ENCODE results near the gene TTLL1. TPM values are rescaled to one million over a fixed set of nuclear protein-coding genes. Genes with fewer than 3 reads are reported as not detected.
"Not testable (repeated sequence)": the region's sequence is repeated elsewhere in the genome, so short reads cannot be mapped to it uniquely, and the experiment has no call there.

TTLL1 gene
- total RNA-seq, 1 donor from 2014 or later = 9.1 TPM

DNA sequence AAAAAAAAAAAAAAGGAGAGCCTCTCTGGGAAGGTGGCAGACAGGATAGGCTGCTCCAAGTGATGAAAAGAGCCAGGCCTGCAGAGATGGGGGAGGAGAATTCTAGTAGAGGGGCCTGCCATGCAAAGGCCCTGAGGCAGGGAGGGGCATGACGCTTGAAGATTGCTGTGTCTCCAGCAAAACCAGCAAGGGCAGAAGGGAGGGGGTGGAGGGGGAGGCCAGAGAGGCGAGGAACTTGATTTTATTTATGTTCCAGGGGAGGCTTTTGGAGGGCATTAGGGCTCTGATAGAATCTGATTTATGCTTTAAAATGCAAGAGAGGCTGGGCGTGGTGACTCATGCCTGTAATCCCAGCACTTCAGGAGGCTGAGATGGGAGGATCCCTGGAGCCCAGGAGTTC is 57.6 kb downstream of the TTLL1 start:
- ATAC-seq (no peak), DNase-seq (ENCODE audit: low spot score) (no peak)
- intact Hi-C loops (cut with DNase I) = no loop called here

DNA sequence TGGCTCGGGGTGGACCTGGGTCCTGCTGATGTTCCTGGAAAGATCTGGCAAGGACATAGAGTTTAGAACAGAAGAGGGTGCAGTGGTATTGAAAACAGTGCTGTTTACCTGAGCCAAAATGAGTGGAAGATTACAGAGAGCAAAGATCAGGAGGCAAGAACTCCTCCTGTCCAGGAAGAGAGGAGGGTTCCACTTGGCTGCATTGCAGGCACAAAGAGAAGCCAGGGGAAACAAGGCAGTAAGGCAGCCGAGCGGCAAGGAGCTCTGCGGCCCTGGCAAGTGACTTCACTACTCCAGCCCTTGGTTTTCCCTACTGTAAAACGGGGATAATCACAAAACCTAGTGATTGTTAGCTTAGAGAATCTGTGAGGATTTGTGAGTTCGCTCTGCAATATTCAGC is 70.6 kb downstream of the TTLL1 start:
- intact Hi-C loops (cut with DNase I) = no loop called here
- DNase-seq (ENCODE audit: low spot score) = no peak
- no peak for ATAC-seq

DNA sequence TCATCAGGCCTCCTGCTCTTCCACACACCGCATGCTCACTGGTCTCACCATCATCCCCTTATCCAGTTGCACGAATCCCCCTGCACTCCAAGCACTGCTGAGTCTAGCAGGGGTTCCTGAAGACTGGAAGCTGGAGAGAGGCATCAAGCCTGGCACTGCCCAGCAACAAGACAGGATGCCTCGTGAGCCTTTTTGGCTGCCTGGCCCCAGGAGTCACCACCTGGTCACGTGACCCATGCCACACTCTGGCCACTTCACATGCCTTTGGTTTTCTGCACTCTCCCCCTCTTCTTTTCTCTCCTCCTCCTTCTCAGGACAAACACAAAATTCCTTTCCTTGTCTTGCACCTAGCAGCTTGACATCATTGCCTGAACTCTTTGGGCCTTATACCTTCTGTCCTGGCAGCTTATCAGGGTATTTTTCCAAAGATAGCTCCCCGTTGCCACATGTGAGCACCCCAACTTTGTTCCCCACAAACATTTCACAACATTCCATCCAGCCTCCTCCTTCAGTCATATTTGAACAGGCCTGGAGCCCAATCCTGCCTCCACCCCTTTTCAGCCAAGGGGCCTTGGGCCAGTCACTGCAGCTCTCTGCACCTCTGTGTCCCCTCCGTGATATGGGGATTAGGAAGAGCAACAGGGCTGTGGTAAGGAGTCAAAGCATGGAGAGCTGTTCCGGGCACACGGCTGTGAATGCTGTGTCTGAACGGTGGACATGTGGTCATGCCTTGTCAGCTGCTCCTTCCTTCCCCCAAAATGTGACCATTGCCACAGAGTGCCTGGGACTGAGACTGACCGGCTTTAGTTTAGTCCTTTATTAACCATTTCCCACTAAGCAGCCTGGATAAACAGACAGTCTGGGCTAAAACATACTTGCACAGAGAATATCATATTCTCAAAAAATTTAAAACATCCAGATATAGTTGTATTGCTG is 71.4 kb downstream of the TTLL1 start:
- no peak for DNase-seq (ENCODE audit: low spot score)
- ATAC-seq = no peak
- intact Hi-C loops (cut with DNase I) = no loop called here

DNA sequence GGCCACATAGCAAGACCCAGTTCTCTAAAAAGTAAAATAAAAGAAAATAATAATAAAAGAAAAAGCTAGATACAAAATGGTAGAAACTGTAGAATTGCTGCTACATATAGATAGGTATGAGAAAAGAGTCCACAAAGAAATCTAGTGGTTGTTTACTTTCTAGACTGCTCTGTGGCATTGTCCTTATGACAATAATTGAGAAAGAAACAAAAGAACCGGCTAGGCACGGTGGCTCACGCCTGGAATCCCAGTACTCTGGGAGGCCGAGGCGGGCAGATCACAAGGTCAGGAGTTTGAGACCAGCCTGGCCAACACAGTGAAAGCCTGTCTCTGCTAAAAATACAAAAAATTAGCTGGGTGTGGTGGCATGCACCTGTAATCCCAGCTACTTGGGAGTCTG is 73.0 kb downstream of the TTLL1 start:
- DNase-seq (ENCODE audit: low spot score); intact Hi-C loops (cut with DNase I); ATAC-seq: not testable (repeated sequence)

DNA sequence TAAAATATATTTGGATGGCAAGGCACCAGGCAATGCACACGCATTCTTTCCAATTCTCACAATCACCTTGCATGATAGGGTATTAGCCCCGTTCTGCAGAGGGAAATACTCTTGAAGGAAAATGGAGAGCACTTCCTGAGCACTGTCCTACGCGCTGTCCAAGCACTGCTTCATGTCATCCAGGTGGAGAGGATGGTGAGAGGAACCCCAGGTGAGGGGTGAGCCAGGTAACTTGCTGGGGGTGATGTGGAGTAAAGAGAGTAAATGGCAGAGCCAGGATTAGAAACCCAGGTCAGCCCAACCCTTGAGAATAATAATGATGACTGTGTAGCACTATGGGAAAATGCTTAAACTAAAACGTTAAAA is 73.5 kb downstream of the TTLL1 start:
- intact Hi-C loops (cut with DNase I) = no loop called here
- ATAC-seq (peak; percentile 0), DNase-seq (ENCODE audit: low spot score) (no peak)

DNA sequence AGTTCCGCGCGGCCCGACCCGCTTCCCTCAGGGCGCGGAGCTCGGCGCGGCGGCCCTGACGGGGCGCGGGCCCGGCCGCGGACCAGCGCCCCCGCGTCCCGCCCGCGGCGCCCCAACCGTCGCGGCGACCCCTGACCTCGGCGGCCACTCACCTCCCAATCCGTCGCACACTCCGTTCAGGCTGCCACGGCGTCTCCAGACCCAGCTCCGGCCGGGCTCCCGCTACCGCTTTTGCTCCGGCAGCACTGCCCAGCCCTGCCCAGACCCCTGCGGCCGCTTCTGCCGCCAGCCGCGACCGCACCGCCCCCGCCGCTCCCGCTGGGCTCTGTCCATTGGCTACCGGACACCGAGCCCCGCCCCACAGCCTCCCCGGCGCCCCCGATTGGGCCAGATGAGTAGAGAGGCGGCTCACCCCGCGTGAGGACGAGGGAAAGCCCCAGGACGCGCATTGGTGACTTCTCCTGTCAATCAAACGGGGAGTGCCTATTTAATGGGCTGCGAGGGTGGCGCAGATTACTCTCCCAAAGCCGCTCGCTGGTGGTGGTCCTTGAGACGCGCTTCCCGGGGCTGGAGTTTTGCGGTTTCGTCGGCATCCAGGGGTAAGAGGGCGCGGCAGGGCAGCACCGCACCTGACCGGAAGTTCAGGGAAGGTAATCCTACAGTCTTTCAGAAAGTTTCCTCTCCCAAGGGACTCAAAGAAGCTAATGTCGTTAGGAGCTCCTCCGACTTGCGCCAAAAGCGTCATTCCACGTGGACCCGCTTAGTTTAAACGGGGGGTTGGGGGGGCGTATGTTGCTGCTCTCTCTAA is 74.1 kb downstream of the TTLL1 start, which contains the start of gene PACSIN2:
Gene PACSIN2 (minus strand): TSS at position 281 of the 808 bp plus-strand sequence. CDS start 103,069 bp downstream, outside the sequence.
- DNase-seq (ENCODE audit: low spot score) (peak; percentile 100), ATAC-seq (peak; percentile 100)
- intact Hi-C loops (cut with DNase I) = no loop called here

DNA sequence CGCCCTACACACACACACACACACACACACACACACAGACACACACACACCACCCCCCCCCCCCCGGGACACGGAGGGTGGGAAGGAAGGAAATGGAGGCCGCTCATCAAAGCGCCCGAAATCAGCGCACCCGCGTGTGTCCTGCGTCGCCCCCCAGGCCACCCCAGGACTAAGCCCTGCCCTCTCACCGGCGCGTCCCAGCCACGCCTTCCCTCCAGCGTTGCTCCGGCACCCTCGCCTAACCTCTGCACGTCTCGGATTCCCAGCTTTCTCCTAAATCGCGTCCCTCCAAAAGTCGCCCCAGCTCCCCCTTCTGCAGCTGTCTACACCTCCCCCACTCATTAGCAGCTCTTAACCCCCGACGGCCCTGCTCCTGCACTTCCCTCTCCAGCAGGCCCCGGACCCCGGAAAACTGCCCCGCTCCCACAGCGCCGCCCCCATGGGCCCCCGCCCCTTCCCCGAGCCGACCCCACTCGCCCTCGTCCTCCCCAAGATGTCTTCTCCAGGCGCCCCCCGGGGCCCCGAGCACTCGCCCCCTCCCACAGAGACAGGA is 74.8 kb downstream of the TTLL1 start:
- ATAC-seq = no peak
- DNase-seq (ENCODE audit: low spot score) = no peak
- intact Hi-C loops (cut with DNase I) = no loop called here

DNA sequence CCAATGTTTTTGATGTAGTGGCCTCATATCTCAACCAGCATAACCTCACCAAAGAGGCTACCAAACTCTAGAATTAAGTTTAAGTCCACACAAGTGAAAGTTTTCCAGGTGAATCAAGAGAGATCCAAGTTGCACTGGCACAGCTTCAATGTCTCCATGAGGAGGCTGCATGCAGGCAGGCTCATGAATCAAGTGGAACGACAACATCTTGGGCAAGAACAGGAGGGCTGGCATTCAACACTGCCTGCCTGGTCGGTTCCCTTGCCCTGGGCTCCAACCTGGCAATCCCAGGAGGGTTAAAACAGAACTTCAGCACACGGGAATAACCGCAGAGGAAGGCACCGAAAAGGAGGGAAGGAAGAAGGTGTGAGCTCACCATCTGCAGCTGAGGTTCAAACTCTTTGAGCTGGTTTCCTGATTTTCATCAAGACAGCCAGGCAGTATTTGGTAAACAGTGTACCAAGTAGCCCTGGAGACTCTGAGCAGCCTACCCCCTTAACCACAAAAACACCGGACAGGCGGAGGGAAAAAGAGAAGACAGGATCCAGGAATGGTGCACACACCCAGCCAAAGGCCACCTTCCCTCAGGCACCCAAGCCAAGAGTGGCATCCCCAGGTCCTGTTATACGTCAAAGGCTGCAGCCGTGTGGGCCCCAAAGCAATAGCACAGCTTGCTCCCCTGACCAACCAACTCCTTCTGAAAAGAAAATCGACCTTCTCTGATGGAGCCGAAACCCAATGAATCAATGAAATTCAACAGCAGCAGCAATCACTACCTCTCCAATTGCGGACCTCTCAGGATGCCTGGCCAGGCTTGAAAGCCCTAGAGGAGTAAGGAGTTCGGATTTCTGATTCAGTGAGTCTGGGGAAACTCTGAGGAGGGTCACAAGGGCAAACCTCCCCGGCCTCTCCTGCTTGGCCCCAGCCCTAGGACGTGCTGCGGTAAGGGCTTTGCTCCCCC is 75.6 kb downstream of the TTLL1 start:
- intact Hi-C loops (cut with DNase I) = no loop called here
- DNase-seq (ENCODE audit: low spot score) (no peak), ATAC-seq (no peak)

DNA sequence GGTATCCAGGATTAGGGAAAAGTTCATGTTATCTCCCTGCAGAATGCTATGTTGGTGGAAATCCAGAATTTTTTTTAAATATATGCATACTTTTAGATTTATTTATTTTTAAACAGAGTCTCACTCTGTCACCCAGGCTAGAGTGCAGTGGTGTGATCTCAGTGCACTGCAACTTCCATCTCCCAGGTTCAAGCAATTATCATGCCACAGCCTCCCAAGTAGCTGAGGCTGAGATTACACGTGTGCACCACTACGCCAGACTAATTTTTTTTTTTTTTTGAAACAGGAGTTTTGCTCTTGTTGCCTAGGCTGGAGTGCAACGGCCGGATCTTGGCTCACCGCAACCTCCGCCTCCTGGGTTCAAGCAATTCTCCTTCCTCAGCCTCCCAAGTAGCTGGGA is 76.8 kb downstream of the TTLL1 start:
- intact Hi-C loops (cut with DNase I) = no loop called here
- ATAC-seq = no peak
- DNase-seq (ENCODE audit: low spot score) = no peak

DNA sequence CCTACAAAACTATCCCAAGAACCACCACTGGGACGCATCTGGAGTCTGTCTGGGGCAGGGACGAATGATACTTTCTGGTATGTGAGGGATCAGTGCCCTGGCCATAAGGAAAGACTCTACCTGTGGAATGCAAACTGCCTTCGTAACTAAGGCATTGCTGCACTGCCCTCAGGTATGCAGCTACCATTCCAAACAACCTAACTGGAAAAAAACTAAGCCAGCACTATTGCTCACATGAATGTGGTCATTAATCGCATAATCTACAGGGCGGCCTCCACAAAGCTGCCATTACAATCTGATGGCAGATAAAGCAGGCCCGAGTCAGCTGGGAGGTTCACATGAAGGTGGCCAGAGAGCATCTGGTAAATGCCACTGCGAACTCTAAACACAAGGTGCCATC is 78.1 kb downstream of the TTLL1 start:
- DNase-seq (ENCODE audit: low spot score) = no peak

DNA sequence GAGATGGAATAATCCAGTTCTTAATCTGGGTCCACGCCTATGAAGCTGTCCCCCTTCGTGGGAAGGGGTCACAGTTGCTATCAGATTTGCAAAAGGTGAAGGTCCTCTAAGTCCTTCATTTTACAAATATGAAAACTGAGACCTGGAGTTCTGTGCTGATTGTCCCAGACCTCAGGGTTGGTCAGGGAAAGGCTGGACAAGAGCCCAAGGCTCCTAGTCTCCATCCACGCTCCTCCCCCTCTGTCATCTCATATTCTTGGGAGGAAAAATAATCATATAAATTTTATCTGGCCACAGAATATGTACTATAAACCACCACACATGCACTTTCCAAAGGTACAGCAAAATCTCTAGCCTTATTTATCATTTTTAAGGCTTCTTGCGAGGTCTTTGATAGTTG is 79.7 kb downstream of the TTLL1 start:
- ATAC-seq (no peak), DNase-seq (ENCODE audit: low spot score) (no peak)
- intact Hi-C loops (cut with DNase I) = no loop called here

More for the DNA sequence above, 78.1 kb downstream of the TTLL1 start:
- intact Hi-C loops (cut with DNase I) = no loop called here
- no peak for ATAC-seq

DNA sequence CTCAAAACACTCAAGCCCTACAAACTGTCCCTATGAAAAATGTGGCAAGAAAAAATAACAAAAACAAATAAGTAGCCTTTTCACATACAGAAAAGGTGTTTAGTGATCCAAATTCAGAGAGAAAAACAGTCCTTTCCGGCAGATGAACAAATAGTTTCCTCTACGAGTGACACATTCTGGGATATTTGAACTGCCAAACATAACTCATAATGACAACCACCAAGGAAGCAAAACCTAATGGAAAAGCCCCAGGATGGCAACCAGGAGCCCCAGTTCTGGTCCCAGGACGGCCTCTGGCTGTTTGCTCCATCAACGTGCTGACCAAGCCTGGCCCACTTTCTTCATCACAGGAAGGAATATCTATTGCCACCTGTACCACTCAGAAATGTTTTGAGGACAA is 80.3 kb downstream of the TTLL1 start:
- no peak for ATAC-seq
- intact Hi-C loops (cut with DNase I) = no loop called here

DNA sequence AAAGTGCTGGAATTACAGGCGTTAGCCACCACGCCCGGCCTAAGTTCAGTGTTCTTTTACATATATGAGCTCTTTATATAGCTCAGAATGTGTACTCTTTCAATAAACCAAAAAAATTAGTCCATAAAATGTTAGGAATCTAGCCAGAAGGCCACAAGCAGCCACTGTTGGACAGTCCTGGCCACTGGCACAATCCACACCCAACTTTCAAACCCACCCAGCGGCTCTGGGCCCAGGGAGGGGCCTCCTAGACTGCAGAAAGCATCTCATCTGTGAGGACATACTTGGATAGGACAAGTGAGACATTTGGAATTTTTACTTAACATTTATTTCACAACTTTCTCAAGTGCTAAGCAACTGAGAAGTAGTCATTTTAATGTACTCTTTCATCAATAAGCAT is 80.7 kb downstream of the TTLL1 start:
- intact Hi-C loops (cut with DNase I) = no loop called here
- ATAC-seq (no peak), DNase-seq (ENCODE audit: low spot score) (no peak)

More for the DNA sequence above, 80.3 kb downstream of the TTLL1 start:
- DNase-seq (ENCODE audit: low spot score) = no peak

DNA sequence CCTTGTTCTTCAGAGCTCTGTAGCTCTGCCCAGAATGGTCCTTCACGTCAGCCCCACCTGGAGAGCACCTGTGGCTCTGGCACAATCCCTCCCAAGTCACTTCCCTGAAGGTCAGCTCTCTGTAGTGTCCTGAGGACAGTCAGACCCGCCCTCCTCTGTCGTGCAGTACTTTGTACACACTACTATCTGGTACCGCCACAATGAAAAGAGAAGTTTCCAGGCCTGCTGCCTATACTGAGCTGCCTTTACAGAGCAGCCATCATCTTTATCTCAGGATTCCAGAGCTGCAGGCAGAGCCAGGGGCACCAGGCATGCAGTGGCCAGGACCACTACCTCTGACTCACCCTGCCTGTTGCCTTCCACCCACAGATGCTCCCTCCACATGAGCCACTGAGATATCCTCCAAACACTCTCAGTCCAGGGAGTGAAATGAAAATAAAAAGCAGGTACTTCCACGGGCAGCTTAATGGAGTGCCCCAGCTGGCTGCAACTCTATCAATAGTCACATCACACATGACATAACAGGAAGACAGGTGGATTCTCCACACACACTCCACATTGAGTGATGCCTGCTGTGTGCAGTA is 81.6 kb downstream of the TTLL1 start:
- DNase-seq (ENCODE audit: low spot score) (no peak), ATAC-seq (peak; percentile 44)
- intact Hi-C loops (cut with DNase I) = no loop called here

DNA sequence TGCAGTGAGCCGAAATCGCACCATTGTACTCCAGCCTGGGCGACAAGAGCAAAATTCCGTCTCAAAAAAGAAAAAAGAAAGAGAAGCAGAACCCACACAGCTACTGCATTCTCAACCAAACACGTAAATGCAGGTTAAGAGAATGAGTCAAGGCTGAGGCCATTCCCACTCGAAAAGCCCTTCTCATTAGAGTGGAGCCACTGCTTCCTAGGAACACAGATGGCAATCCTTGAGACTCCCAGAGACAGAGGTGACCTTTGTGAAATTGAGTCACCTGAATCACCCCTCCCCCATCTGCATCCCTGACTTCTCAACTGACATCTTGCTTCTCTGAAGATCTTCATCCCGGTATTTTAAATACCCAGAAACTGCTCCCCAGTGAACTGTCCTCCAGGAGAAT is 82.4 kb downstream of the TTLL1 start:
- DNase-seq (ENCODE audit: low spot score) (no peak), ATAC-seq (no peak)

DNA sequence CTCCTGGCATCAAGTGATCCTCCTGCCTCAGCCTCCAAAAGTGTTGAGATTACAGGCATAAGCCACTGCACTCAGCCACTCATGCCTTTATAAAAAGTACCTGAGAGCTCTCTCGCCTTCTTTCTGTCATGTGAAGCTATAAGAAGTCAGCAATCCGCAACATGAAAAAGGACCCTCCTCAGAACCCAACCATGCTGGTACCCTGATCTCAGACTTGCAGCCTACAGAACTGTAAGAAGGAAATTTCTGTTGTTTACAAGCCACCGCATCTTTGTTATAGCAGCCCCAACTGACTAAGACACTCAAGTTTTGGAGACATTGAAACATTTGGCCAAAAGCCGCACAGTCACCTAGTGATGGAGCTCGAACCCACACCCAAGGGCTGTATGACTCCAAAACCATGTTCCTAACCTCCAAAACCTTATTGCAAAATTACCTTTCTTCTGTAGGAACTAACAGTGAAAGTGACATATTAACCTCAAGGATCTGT is 83.1 kb downstream of the TTLL1 start:
- DNase-seq (ENCODE audit: low spot score) (no peak), ATAC-seq (no peak)
- intact Hi-C loops (cut with DNase I) = no loop called here

More for the DNA sequence above, 82.4 kb downstream of the TTLL1 start:
- intact Hi-C loops (cut with DNase I) = no loop called here

DNA sequence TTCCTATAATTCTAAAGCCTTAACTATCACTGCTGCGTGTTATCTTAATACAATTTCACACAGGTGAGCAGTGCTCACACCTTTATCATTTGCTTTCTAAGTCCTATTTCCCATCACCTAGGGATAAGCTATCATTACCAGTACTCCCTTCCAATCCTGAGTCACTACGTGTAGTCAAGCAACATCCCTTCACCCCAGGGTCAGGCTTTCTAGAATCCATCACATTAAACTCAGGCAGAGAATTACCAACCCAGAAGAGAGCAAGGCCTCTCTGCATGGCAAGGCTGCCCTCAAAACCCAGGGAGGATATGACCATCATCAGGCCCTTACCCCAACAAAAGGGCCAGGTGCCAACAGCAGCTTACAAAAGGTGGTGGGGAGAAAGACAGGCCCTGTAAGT is 84.1 kb downstream of the TTLL1 start:
- intact Hi-C loops (cut with DNase I) = no loop called here
- no peak for ATAC-seq
- DNase-seq (ENCODE audit: low spot score) = no peak

DNA sequence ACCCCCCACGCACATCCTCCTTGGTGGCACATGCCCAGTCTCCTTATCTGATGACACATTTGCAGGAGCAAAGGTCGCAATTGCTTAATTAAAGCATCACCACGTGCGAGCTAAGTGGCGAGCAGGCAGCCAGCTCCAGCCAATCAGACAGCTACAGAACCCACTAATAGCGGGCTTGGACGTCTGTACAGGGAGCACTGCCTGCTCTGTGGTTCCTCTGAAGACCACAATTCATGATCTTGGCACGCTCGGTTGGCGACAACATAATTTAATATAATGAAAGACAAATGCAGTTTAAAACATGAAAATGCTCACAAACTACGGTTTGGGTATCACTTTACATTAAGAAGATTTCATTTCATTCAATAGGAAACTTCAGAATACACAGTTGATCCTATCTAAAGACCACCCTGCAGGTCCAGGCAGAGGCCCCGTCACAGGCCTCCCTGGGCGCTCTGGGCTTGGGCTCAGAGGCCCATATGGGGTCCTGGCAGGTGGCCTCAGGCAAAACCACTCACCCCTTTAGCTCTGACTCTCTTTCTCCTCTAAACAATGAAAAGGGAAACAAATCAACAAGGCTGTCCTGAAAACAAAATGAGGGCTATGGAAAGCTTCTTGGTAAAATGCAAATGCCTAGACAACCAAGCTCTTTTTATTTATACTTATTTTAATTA is 84.7 kb downstream of the TTLL1 start:
- no peak for DNase-seq (ENCODE audit: low spot score)
- no peak for ATAC-seq
- intact Hi-C loops (cut with DNase I) = no loop called here

Data from sciatic nerve (tissue), 2 donors.